WTC11 (cell line): ENCODE measurements around the gene ZNF512B. TPM values are rescaled to one million over a fixed set of nuclear protein-coding genes. Genes with fewer than 3 reads are reported as not detected.

Experiments used
- CBFB ChIP-seq: sonication (generic); formaldehyde crosslinking; IDR thresholded peaks from 2 replicates; pipeline ENCODE4 v1.8.1; 2022; ENCODE audit warnings: mild to moderate bottlenecking, low read depth, missing genetic modification reagents
- CREM ChIP-seq: sonication (generic); formaldehyde crosslinking; IDR thresholded peaks from 2 replicates; pipeline ENCODE4 v1.8.1; 2022; ENCODE audit warnings: mild to moderate bottlenecking, missing genetic modification reagents, moderate library complexity
- EMX1 ChIP-seq: fragments of 250-450 bp; sonication (Bioruptor Pico); IDR thresholded peaks from 2 replicates; pipeline ENCODE4 v1.8.0; 2021; ENCODE audit warnings: mild to moderate bottlenecking
- ESRRA ChIP-seq: sonication (generic); formaldehyde crosslinking; IDR thresholded peaks from 2 replicates; pipeline ENCODE4 v1.8.1; 2022; ENCODE audit warnings: mild to moderate bottlenecking, missing genetic modification reagents, borderline replicate concordance
- ETV6 ChIP-seq: sonication (generic); formaldehyde crosslinking; IDR thresholded peaks from 2 replicates; pipeline ENCODE4 v1.8.1; 2022; ENCODE audit warnings: mild to moderate bottlenecking, missing genetic modification reagents
- GABPB1 ChIP-seq: sonication (generic); formaldehyde crosslinking; IDR thresholded peaks from 2 replicates; pipeline ENCODE4 v1.8.1; 2023; ENCODE audit warnings: mild to moderate bottlenecking, missing genetic modification reagents
- IRF2 ChIP-seq: sonication (generic); formaldehyde crosslinking; IDR thresholded peaks from 2 replicates; pipeline ENCODE4 v1.8.0; 2022; ENCODE audit warnings: low read depth, missing genetic modification reagents, borderline replicate concordance
- JUN ChIP-seq: sonication (generic); formaldehyde crosslinking; IDR thresholded peaks from 2 replicates; pipeline ENCODE4 v1.8.0; 2023; ENCODE audit warnings: mild to moderate bottlenecking, missing genetic modification reagents
- NFYB ChIP-seq: sonication (generic); formaldehyde crosslinking; conservative IDR thresholded peaks from 2 replicates; pipeline ENCODE4 v1.8.0; 2022; ENCODE audit warnings: low read depth, missing genetic modification reagents
- PRRX2 ChIP-seq: fragments of 250-450 bp; sonication (Bioruptor Pico); IDR thresholded peaks from 2 replicates; pipeline ENCODE4 v1.8.0; 2021; ENCODE audit warnings: mild to moderate bottlenecking
- SMAD3 ChIP-seq: sonication (generic); formaldehyde crosslinking; IDR thresholded peaks from 2 replicates; pipeline ENCODE4 v1.8.0; 2022; ENCODE audit warnings: missing genetic modification reagents, mild to moderate bottlenecking, borderline replicate concordance
- TCF7 ChIP-seq: sonication (generic); formaldehyde crosslinking; IDR thresholded peaks from 2 replicates; pipeline ENCODE4 v1.8.0; 2022; ENCODE audit warnings: mild to moderate bottlenecking, low read depth, missing genetic modification reagents, moderate library complexity
- ZBTB21 ChIP-seq: sonication (generic); formaldehyde crosslinking; IDR thresholded peaks from 2 replicates; pipeline ENCODE4 v1.8.1; 2023; ENCODE audit warnings: mild to moderate bottlenecking, missing genetic modification reagents, borderline replicate concordance
- ZNF138 ChIP-seq: sonication (generic); formaldehyde crosslinking; conservative IDR thresholded peaks from 2 replicates; pipeline ENCODE4 v1.8.1; 2022; ENCODE audit warnings: mild to moderate bottlenecking, moderate library complexity, missing genetic modification reagents
- ZNF317 ChIP-seq: sonication (generic); formaldehyde crosslinking; IDR thresholded peaks from 2 replicates; pipeline ENCODE4 v1.8.1; 2023; ENCODE audit warnings: low read depth, mild to moderate bottlenecking, moderate library complexity, missing genetic modification reagents, borderline replicate concordance
- ZNF416 ChIP-seq: fragments of 250-450 bp; sonication (Bioruptor Pico); IDR thresholded peaks from 2 replicates; pipeline ENCODE4 v1.9.0; 2021; ENCODE audit warnings: mild to moderate bottlenecking, inconsistent platforms
- total RNA-seq: library from RNA; stranded (reverse); gene quantifications from 3 replicates; pipeline ENCODE4 v1.2.3, GENCODE V29; 2021
- TF ChIP-seq, protein P1 (sequence below): fragments of 250-450 bp; sonication (Bioruptor Pico); conservative IDR thresholded peaks from 2 replicates; pipeline ENCODE4 v1.9.0; 2021; ENCODE audit warnings: mild to moderate bottlenecking
- TF ChIP-seq, protein P2 (sequence below): sonication (generic); formaldehyde crosslinking; IDR thresholded peaks from 2 replicates; pipeline ENCODE4 v1.8.1; 2023; ENCODE audit warnings: mild to moderate bottlenecking, missing genetic modification reagents, moderate library complexity
- TF ChIP-seq, protein P3 (sequence below): sonication (generic); formaldehyde crosslinking; IDR thresholded peaks from 2 replicates; pipeline ENCODE4 v1.8.0; 2023; ENCODE audit warnings: mild to moderate bottlenecking, missing genetic modification reagents
- TF ChIP-seq, protein P4 (sequence below): sonication (generic); formaldehyde crosslinking; conservative IDR thresholded peaks from 2 replicates; pipeline ENCODE4 v1.8.1; 2022; ENCODE audit warnings: mild to moderate bottlenecking, missing genetic modification reagents
- TF ChIP-seq, protein P5 (sequence below): sonication (generic); formaldehyde crosslinking; IDR thresholded peaks from 2 replicates; pipeline ENCODE4 v1.8.1; 2023; ENCODE audit warnings: mild to moderate bottlenecking, missing genetic modification reagents, moderate library complexity
- TF ChIP-seq, protein P6 (sequence below): sonication (generic); formaldehyde crosslinking; IDR thresholded peaks from 2 replicates; pipeline ENCODE4 v1.8.0; 2023; ENCODE audit warnings: missing genetic modification reagents
- TF ChIP-seq, protein P7 (sequence below): sonication (generic); formaldehyde crosslinking; IDR thresholded peaks from 2 replicates; pipeline ENCODE4 v1.8.0; 2023; ENCODE audit warnings: missing genetic modification reagents, mild to moderate bottlenecking, borderline replicate concordance
- TF ChIP-seq, protein P8 (sequence below): sonication (generic); formaldehyde crosslinking; IDR thresholded peaks from 2 replicates; pipeline ENCODE4 v1.8.1; 2022; ENCODE audit warnings: mild to moderate bottlenecking, missing genetic modification reagents, moderate library complexity, borderline replicate concordance

Gene ZNF512B
- total RNA-seq, 1 experiment from 2014 or later = 23.3 TPM

DNA sequence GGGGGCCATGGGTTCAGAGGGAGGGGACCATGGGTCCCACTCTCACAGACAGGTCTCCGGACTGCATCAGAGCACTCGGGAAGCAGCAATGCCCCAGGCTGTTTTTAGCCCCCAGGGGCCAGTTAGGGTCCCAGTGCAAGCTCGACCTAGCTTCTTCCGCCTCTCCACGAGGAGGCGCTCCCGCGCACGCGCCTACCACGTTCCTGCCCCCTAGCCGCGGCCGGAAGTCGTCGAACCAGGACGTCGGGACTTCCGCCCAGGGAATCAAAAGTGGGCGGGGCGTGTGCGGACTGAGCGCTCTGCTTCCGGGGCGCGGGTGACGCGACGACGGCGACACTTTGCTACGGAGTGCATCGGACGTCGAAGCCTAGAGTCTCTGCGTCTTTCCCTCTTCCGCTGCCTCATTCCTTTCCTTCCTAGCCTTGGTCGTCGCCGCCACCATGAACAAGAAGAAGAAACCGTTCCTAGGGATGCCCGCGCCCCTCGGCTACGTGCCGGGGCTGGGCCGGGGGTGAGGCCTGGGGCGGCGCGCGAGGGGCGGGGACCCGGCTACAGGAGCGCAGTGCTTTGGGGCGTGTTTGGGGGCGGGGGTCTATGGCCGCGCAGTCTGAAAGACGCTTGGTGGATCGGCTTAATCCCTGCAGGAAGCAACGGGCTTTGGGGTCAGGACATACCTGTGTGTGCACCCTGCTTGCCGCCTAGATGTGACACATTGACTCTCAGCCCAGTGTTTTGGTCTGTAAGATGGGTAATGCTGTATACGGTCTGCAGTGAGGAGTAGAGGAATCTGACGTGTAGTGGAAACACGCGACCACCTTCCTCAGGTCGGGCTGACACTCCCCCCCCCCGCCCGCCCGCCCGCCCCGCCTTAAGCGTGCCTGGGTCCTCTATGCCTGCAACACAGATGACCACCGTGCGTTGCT is 11.3 kb upstream of the ZNF512B start, which contains the start of gene PRPF6 (continued):
- TF ChIP-seq IRF2 (CRISPR knock-in tag) = no peak
- no peak for TF ChIP-seq TCF7
- TF ChIP-seq, protein P1, sequence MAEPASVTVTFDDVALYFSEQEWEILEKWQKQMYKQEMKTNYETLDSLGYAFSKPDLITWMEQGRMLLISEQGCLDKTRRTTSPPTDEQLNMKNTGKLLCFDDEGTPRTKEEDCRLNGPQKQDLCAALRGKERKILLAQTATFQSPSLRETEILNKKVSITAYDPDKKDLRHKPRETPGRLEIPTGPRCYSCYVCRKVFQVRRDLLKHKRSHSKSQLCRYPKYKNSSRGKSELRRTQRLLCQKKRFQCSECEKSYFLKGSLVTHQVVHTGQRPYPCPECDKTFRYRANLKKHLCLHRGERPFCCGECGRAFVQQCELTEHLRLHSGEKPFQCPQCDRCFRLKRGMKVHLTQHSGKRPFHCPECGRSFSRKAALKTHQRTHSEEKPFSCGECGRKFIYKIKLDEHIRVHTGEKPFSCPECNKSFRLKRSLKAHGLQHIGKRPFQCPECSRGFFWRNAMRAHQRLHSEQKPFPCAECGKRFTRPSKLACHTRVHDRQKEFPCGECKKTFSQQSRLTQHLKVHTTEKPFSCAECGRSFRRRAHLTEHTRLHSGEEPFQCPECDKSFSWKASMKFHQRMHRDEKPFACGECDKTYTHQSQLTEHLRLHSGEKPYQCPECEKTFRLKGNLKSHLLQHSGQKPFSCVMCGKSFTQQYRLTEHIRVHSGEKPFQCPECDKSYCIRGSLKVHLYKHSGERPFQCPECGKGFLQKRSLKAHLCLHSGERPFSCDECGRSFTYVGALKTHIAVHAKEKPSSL (CRISPR knock-in tag) = no peak
- TF ChIP-seq NFYB (CRISPR knock-in tag) = no peak
- TF ChIP-seq, protein P2, sequence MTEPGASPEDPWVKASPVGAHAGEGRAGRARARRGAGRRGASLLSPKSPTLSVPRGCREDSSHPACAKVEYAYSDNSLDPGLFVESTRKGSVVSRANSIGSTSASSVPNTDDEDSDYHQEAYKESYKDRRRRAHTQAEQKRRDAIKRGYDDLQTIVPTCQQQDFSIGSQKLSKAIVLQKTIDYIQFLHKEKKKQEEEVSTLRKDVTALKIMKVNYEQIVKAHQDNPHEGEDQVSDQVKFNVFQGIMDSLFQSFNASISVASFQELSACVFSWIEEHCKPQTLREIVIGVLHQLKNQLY (CRISPR knock-in tag) = no peak
- no peak for TF ChIP-seq ZNF138 (CRISPR knock-in tag)
- TF ChIP-seq, protein P3, sequence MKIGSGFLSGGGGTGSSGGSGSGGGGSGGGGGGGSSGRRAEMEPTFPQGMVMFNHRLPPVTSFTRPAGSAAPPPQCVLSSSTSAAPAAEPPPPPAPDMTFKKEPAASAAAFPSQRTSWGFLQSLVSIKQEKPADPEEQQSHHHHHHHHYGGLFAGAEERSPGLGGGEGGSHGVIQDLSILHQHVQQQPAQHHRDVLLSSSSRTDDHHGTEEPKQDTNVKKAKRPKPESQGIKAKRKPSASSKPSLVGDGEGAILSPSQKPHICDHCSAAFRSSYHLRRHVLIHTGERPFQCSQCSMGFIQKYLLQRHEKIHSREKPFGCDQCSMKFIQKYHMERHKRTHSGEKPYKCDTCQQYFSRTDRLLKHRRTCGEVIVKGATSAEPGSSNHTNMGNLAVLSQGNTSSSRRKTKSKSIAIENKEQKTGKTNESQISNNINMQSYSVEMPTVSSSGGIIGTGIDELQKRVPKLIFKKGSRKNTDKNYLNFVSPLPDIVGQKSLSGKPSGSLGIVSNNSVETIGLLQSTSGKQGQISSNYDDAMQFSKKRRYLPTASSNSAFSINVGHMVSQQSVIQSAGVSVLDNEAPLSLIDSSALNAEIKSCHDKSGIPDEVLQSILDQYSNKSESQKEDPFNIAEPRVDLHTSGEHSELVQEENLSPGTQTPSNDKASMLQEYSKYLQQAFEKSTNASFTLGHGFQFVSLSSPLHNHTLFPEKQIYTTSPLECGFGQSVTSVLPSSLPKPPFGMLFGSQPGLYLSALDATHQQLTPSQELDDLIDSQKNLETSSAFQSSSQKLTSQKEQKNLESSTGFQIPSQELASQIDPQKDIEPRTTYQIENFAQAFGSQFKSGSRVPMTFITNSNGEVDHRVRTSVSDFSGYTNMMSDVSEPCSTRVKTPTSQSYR (CRISPR knock-in tag) = no peak
- TF ChIP-seq ZNF317 (CRISPR knock-in tag) = no peak
- TF ChIP-seq ETV6 (CRISPR knock-in tag) = peak; percentile 93
- no peak for TF ChIP-seq CBFB (CRISPR knock-in tag)
- TF ChIP-seq, protein P4, sequence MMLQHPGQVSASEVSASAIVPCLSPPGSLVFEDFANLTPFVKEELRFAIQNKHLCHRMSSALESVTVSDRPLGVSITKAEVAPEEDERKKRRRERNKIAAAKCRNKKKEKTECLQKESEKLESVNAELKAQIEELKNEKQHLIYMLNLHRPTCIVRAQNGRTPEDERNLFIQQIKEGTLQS (CRISPR knock-in tag) = no peak
- TF ChIP-seq PRRX2 (CRISPR knock-in tag) = no peak
- no peak for TF ChIP-seq ESRRA (CRISPR knock-in tag)
- TF ChIP-seq EMX1 (CRISPR knock-in tag) = no peak
- TF ChIP-seq, protein P5, sequence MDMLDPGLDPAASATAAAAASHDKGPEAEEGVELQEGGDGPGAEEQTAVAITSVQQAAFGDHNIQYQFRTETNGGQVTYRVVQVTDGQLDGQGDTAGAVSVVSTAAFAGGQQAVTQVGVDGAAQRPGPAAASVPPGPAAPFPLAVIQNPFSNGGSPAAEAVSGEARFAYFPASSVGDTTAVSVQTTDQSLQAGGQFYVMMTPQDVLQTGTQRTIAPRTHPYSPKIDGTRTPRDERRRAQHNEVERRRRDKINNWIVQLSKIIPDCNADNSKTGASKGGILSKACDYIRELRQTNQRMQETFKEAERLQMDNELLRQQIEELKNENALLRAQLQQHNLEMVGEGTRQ (CRISPR knock-in tag) = peak; percentile 44
- TF ChIP-seq, protein P6, sequence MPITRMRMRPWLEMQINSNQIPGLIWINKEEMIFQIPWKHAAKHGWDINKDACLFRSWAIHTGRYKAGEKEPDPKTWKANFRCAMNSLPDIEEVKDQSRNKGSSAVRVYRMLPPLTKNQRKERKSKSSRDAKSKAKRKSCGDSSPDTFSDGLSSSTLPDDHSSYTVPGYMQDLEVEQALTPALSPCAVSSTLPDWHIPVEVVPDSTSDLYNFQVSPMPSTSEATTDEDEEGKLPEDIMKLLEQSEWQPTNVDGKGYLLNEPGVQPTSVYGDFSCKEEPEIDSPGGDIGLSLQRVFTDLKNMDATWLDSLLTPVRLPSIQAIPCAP (CRISPR knock-in tag) = no peak
- peak; percentile 81; the same call in 1 of the 2 replicates for TF ChIP-seq SMAD3 (CRISPR knock-in tag)
- TF ChIP-seq JUN (CRISPR knock-in tag) = no peak
- TF ChIP-seq, protein P7, sequence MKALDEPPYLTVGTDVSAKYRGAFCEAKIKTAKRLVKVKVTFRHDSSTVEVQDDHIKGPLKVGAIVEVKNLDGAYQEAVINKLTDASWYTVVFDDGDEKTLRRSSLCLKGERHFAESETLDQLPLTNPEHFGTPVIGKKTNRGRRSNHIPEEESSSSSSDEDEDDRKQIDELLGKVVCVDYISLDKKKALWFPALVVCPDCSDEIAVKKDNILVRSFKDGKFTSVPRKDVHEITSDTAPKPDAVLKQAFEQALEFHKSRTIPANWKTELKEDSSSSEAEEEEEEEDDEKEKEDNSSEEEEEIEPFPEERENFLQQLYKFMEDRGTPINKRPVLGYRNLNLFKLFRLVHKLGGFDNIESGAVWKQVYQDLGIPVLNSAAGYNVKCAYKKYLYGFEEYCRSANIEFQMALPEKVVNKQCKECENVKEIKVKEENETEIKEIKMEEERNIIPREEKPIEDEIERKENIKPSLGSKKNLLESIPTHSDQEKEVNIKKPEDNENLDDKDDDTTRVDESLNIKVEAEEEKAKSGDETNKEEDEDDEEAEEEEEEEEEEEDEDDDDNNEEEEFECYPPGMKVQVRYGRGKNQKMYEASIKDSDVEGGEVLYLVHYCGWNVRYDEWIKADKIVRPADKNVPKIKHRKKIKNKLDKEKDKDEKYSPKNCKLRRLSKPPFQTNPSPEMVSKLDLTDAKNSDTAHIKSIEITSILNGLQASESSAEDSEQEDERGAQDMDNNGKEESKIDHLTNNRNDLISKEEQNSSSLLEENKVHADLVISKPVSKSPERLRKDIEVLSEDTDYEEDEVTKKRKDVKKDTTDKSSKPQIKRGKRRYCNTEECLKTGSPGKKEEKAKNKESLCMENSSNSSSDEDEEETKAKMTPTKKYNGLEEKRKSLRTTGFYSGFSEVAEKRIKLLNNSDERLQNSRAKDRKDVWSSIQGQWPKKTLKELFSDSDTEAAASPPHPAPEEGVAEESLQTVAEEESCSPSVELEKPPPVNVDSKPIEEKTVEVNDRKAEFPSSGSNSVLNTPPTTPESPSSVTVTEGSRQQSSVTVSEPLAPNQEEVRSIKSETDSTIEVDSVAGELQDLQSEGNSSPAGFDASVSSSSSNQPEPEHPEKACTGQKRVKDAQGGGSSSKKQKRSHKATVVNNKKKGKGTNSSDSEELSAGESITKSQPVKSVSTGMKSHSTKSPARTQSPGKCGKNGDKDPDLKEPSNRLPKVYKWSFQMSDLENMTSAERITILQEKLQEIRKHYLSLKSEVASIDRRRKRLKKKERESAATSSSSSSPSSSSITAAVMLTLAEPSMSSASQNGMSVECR (CRISPR knock-in tag) = peak; percentile 86; the same call in 1 of the 2 replicates
- TF ChIP-seq ZBTB21 (CRISPR knock-in tag) = no peak
- TF ChIP-seq CREM (CRISPR knock-in tag) = peak; percentile 98
- TF ChIP-seq GABPB1 = peak; percentile 95
- TF ChIP-seq, protein P8, sequence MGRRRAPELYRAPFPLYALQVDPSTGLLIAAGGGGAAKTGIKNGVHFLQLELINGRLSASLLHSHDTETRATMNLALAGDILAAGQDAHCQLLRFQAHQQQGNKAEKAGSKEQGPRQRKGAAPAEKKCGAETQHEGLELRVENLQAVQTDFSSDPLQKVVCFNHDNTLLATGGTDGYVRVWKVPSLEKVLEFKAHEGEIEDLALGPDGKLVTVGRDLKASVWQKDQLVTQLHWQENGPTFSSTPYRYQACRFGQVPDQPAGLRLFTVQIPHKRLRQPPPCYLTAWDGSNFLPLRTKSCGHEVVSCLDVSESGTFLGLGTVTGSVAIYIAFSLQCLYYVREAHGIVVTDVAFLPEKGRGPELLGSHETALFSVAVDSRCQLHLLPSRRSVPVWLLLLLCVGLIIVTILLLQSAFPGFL (CRISPR knock-in tag) = no peak
- TF ChIP-seq ZNF416 = no peak
